Motor neuron (in vitro differentiated cells): ENCODE data around the gene SPATA7. TPM values are rescaled to one million over a fixed set of nuclear protein-coding genes. Genes with fewer than 3 reads are reported as not detected.
A peak's percentile ranks its signal among the peaks of the same experiment; 100 is the strongest.
"Not testable (repeated sequence)": the region's sequence is repeated elsewhere in the genome, so short reads cannot be mapped to it uniquely, and the experiment has no call there.

Source experiments
- ATAC-seq, 8 experiments: fragments of 200-7000 bp; cut with Tn5 transposase; replicated peaks in 6 of 8; 2 replicates each; pipeline ENCODE4 v1.8.0; 2021; ENCODE audit warnings: mild to moderate bottlenecking in 8 of 8, moderate library complexity in 8 of 8
- H3K27ac ChIP-seq, 2 donors: fragments of 250-450 bp; sonication (Bioruptor Pico); 2 replicates each; pipeline ENCODE4 v1.9.0; 2021; ENCODE audit warnings: antibody characterized with exemption in 2 of 2, mild to moderate bottlenecking in 2 of 2, moderate library complexity in 1 of 2
- H3K4me1 ChIP-seq, 2 donors: fragments of 250-450 bp; sonication (Bioruptor Pico); replicated peaks in 1 of 2; 2 replicates each; pipeline ENCODE4 v1.6.1; 2021; ENCODE audit warnings: antibody characterized with exemption in 2 of 2, mild to moderate bottlenecking in 2 of 2, moderate library complexity in 1 of 2
- H3K4me3 ChIP-seq, 5 donors: fragments of 250-450 bp; sonication (Bioruptor Pico); 2 replicates each; pipeline ENCODE4 v1.9.0; 2021; ENCODE audit warnings: antibody characterized with exemption in 5 of 5, mild to moderate bottlenecking in 5 of 5, moderate library complexity in 4 of 5
- WGBS, 10 experiments: fragments of 450-650 bp; shearing (Covaris generic); methylation state at CpG; one replicate each; pipeline ENCODE4 v1.0.0; 2022; 5-methylcytosine and 5-hydroxymethylcytosine counted together
- in situ Hi-C, 9 experiments: fragments of 400-800 bp; cut with MboI; loops; one replicate each; pipeline ENCODE4 v1.15.0; 2021; ENCODE audit warnings: low sequenced_read_pairs in 9 of 9, low pct_unique_long_range_greater_than_20kb in 2 of 9; ENCODE audit not compliant: unreplicated experiment in 9 of 9
- total RNA-seq, 8 experiments: library from RNA; unstranded; fragments of 300-600 nt; gene quantifications; 2 replicates each; pipeline versions ENCODE4 v1.2.3 to v1.2.4, GENCODE V29; 2022

Gene SPATA7
- total RNA-seq, 8 experiments from 2014 or later, result 4.4 to 37.8 (median 24.9) TPM

- H3K27ac ChIP-seq, result no peak overlapping the region
- no peak for ATAC-seq
- in situ Hi-C loops, result loop anchor here in 2 of 9 experiments (25.0 kb wide), 2 partner anchors 182 to 357 kb away; partner anchors contain the start of gene GPR65 (in 1 of the 2)
- H3K4me3 ChIP-seq, result no peak overlapping the region
- H3K4me1 ChIP-seq, result peaks cover 0 to 7% of the 10 kb centered on the region in 2 donors
- WGBS, 10 experiments, result 78% methylated on average over 1 of the region's 1 CpG; no CpG with 5 or more reads in 9 of the 10 experiments
Measured at GRCh38 chr14:88369496-88369895, 16.0 kb upstream of the SPATA7 start.

- ATAC-seq, result peak in 2 of 8 experiments; percentile 25
- in situ Hi-C loops, result loop anchor here in 1 of 9 experiments (25.0 kb wide), 1 partner anchor 193 kb away; no protein-coding TSS in a partner anchor
- Histone ChIP-seq H3K27ac (no peak overlapping the region), H3K4me1 (no peaks in the 10 kb centered on the region), H3K4me3 (no peak overlapping the region)
- WGBS, 10 experiments, result 15 to 100% (median 66%) methylated on average over 1 to 5 of the region's 5 CpGs; no CpG with 5 or more reads in 1 of the 10 experiments
Measured at GRCh38 chr14:88379706-88380343, 5.6 kb upstream of the SPATA7 start.

- Histone ChIP-seq H3K4me3 (no peak overlapping the region), H3K27ac (no peak overlapping the region), H3K4me1 (no peaks in the 10 kb centered on the region)
- ATAC-seq, result peak in 2 of 8 experiments; percentile 31 to 39
- WGBS, 10 experiments, result 0 to 50% (median 20%) methylated on average over 1 to 3 of the region's 3 CpGs; no CpG with 5 or more reads in 2 of the 10 experiments
- in situ Hi-C loops, result loop anchor here in 1 of 9 experiments (25.0 kb wide), 1 partner anchor 193 kb away; no protein-coding TSS in a partner anchor
Measured at GRCh38 chr14:88380405-88380804, 5.1 kb upstream of the SPATA7 start.

- 28 to 100% (median 92%) methylated on average over 2 to 12 of the region's 12 CpGs; no CpG with 5 or more reads in 2 of the 10 experiments for WGBS, 10 experiments
- not testable (repeated sequence) for H3K4me3 ChIP-seq, H3K4me1 ChIP-seq, H3K27ac ChIP-seq, ATAC-seq
- in situ Hi-C loops, result loop anchor here in 1 of 9 experiments (25.0 kb wide), 1 partner anchor 194 kb away; no protein-coding TSS in a partner anchor
Measured at GRCh38 chr14:88381634-88382033, 3.8 kb upstream of the SPATA7 start.

- Histone ChIP-seq H3K4me3 (peak overlapping the region; percentile 55 to 91 (median 73)), H3K27ac (no peak overlapping the region), H3K4me1 (peaks cover 6% of the 10 kb centered on the region in 2 donors)
- in situ Hi-C loops, result loop anchor here in 1 of 9 experiments (25.0 kb wide), 1 partner anchor 197 kb away; no protein-coding TSS in a partner anchor
- WGBS, 10 experiments, result 0 to 43% (median 18%) methylated on average over 1 to 3 of the region's 3 CpGs
- peak in 1 of 8 experiments; percentile 3 for ATAC-seq
Measured at GRCh38 chr14:88384718-88385117, 739 bp upstream of the SPATA7 start.

- H3K4me3 ChIP-seq, result peak overlapping the region; percentile 55 to 91 (median 73)
- ATAC-seq, result peak in 3 of 8 experiments; percentile 1 to 4 (median 2)
- H3K4me1 ChIP-seq, result peaks cover 6% of the 10 kb centered on the region in 2 donors
- peak overlapping the region in 1 of 2 donors; percentile 79 for H3K27ac ChIP-seq
- in situ Hi-C loops, result loop anchor here in 1 of 9 experiments (25.0 kb wide), 1 partner anchor 199 kb away; no protein-coding TSS in a partner anchor
- 13 to 40% (median 28%) methylated on average over 2 to 9 of the region's 9 CpGs; no CpG with 5 or more reads in 3 of the 10 experiments for WGBS, 10 experiments
Measured at GRCh38 chr14:88386256-88386794, 868 bp downstream of the SPATA7 start.

- in situ Hi-C loops, result loop anchor here in 1 of 9 experiments (25.0 kb wide), 1 partner anchor 202 kb away; no protein-coding TSS in a partner anchor
Measured at GRCh38 chr14:88388741-88389282, 3.4 kb downstream of the SPATA7 start.

GRCh38 chr14:88392609-88393008 lies 7.2 kb downstream of the SPATA7 start:
- no peak for ATAC-seq
- in situ Hi-C loops, result loop anchor here in 1 of 9 experiments (25.0 kb wide), 1 partner anchor 205 kb away; no protein-coding TSS in a partner anchor
- WGBS, 10 experiments, result 83 to 100% (median 100%) methylated on average over 1 to 2 of the region's 2 CpGs
- Histone ChIP-seq H3K4me3 (no peak overlapping the region), H3K4me1 (no peaks in the 10 kb centered on the region), H3K27ac (no peak overlapping the region)

More at GRCh38 chr14:88388741-88389282, 3.4 kb downstream of the SPATA7 start:
- 74 to 100% (median 86%) methylated on average over 1 to 6 of the region's 6 CpGs; no CpG with 5 or more reads in 1 of the 10 experiments for WGBS, 10 experiments
- Histone ChIP-seq H3K4me3 (no peak overlapping the region), H3K4me1 (peaks cover 6% of the 10 kb centered on the region in 2 donors), H3K27ac (no peak overlapping the region)
- ATAC-seq, result no peak

GRCh38 chr14:88411039-88411438 lies 25.6 kb downstream of the SPATA7 start:
- in situ Hi-C loops, result no loop called here
- H3K27ac ChIP-seq, result no peak overlapping the region
- H3K4me3 ChIP-seq, result no peak overlapping the region
- 80 to 100% (median 100%) methylated on average over 1 to 2 of the region's 5 CpGs; no CpG with 5 or more reads in 5 of the 10 experiments for WGBS, 10 experiments
- H3K4me1 ChIP-seq, result no peaks in the 10 kb centered on the region
- ATAC-seq, result no peak

- ATAC-seq, result no peak
- H3K4me3 ChIP-seq, result no peak overlapping the region
- in situ Hi-C loops, result no loop called here
- no peak overlapping the region for H3K27ac ChIP-seq
- peaks cover 0 to 2% of the 10 kb centered on the region in 2 donors for H3K4me1 ChIP-seq
Measured at GRCh38 chr14:88417594-88417993, 32.1 kb downstream of the SPATA7 start.

- 88 to 100% (median 95%) methylated on average over 1 to 3 of the region's 3 CpGs for WGBS, 10 experiments
- in situ Hi-C loops, result no loop called here
- Histone ChIP-seq H3K4me3 (no peak overlapping the region), H3K4me1 (peaks cover 0 to 5% of the 10 kb centered on the region in 2 donors), H3K27ac (no peak overlapping the region)
- no peak for ATAC-seq
Measured at GRCh38 chr14:88420187-88420586, 34.7 kb downstream of the SPATA7 start.

GRCh38 chr14:88421286-88421685 lies 35.8 kb downstream of the SPATA7 start:
- ATAC-seq, result peak in 2 of 8 experiments; percentile 36 to 40
- in situ Hi-C loops, result no loop called here
- WGBS, 10 experiments, result 59 to 100% (median 96%) methylated on average over 1 to 4 of the region's 4 CpGs; no CpG with 5 or more reads in 4 of the 10 experiments
- H3K4me3 ChIP-seq, result no peak overlapping the region
- H3K4me1 ChIP-seq, result peaks cover 0 to 5% of the 10 kb centered on the region in 2 donors
- H3K27ac ChIP-seq, result no peak overlapping the region

- no peak overlapping the region for H3K4me3 ChIP-seq
- in situ Hi-C loops, result no loop called here
- H3K27ac ChIP-seq, result no peak overlapping the region
- peaks cover 0 to 5% of the 10 kb centered on the region in 2 donors for H3K4me1 ChIP-seq
- ATAC-seq, result peak in 6 of 8 experiments; percentile 42 to 84 (median 66)
Measured at GRCh38 chr14:88422047-88422446, 36.6 kb downstream of the SPATA7 start.
